ENCODE results near the gene TCEAL6.
"Not testable (repeated sequence)": the region's sequence is repeated elsewhere in the genome, so short reads cannot be mapped to it uniquely, and the experiment has no call there.

Gene TCEAL6

GRCh38 chrX:102126080-102126818 is 16.0 kb downstream of the TCEAL6 start:
- H3K4me3 ChIP-seq (ENCODE audit: low read length); H3K4me1 ChIP-seq (ENCODE audit: control insufficient read depth, insufficient read depth, low read length); H3K36me3 ChIP-seq (ENCODE audit: control insufficient read depth, insufficient read depth, low read length, severe bottlenecking); H3K9me3 ChIP-seq (ENCODE audit: control insufficient read depth, low read length); H3K9ac ChIP-seq (ENCODE audit: low read length); DNase-seq (ENCODE audit: low read depth): not testable (repeated sequence)
- peaks cover 59% of the 10 kb centered on the region for H3K27me3 ChIP-seq (replicated peaks; ENCODE audit: control insufficient read depth, insufficient read depth, low read length)

DNA sequence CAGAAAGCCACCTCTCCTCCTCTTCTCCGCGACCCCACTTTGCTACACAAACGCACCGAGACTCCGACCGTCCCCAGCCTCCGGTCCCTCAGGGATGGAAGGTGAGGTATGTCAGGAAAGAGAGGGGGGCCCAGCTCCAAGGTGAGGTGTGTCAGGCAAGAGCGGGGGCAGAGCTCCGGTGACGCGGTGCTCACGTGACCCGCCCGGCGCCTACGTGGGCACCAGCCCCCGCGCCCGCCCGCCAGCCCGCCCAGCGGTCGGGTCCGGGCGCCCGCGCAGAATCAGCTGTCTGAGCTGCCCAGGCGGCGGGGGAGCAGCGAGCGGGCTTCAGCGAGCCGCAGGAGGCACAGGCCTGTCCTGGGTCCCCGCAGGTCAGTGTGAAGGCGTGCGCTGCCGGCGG is 16.8 kb downstream of the TCEAL6 start, which contains the start of gene TCEAL2:
TSS of gene TCEAL2 (plus strand) at position 244 of the 400 bp plus-strand sequence. CDS start 1,152 bp downstream, outside the sequence.
- H3K9me3 ChIP-seq (ENCODE audit: control insufficient read depth, low read length); H3K4me1 ChIP-seq (ENCODE audit: control insufficient read depth, insufficient read depth, low read length); DNase-seq (ENCODE audit: low read depth); H3K36me3 ChIP-seq (ENCODE audit: control insufficient read depth, insufficient read depth, low read length, severe bottlenecking); H3K4me3 ChIP-seq (ENCODE audit: low read length); H3K9ac ChIP-seq (ENCODE audit: low read length): not testable (repeated sequence)
- H3K27me3 ChIP-seq (replicated peaks; ENCODE audit: control insufficient read depth, insufficient read depth, low read length): peaks cover 53% of the 10 kb centered on the region

DNA sequence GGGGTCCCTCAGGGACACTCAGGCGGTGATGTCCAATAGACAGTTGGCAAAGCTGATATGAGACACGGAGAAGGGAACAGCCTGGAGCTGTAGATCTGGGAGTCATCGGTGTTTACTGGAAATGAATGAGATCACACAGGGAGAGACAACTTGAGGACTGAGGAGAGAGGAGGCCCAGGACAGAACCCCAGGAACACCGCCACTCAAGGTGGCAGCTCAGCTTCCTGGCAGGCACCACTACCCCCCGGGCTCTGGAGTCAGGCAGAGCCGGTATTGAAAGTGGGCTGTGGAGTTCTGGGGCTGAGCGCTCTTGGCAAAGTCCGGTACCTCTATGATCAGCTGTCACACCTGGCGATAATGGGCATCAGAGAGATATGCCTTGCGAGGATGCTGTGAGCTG is 17.3 kb downstream of the TCEAL6 start:
- H3K36me3 ChIP-seq (ENCODE audit: control insufficient read depth, insufficient read depth, low read length, severe bottlenecking); DNase-seq (ENCODE audit: low read depth); H3K9ac ChIP-seq (ENCODE audit: low read length); H3K9me3 ChIP-seq (ENCODE audit: control insufficient read depth, low read length); H3K4me3 ChIP-seq (ENCODE audit: low read length); H3K4me1 ChIP-seq (ENCODE audit: control insufficient read depth, insufficient read depth, low read length): not testable (repeated sequence)
- H3K27me3 ChIP-seq (replicated peaks; ENCODE audit: control insufficient read depth, insufficient read depth, low read length): peaks cover 50% of the 10 kb centered on the region

DNA sequence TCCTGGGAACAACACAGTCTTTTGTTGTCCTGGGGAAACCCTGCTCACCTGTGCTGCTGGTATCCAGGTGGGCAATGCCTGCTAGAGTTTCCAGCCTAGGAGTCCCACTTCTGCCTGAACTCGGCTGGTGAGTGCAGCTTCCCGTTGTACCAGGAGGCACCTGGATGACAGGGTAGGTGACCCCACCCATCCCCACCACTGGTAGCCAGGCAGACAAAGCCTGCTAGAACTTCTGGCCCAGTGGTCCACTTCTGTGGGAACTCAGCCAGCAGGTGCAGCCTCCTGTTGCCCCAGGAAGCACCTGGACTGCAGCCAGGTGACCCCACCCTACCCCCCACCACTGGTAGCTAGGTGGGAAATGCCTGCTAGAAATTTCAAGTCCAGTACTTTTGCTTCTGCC is 26.5 kb downstream of the TCEAL6 start:
- Histone ChIP-seq H3K9ac (ENCODE audit: low read length) (no peak overlapping the region), H3K36me3 (ENCODE audit: control insufficient read depth, insufficient read depth, low read length, severe bottlenecking) (no peaks in the 10 kb centered on the region), H3K4me3 (ENCODE audit: low read length) (no peak overlapping the region), H3K27me3 (replicated peaks; ENCODE audit: control insufficient read depth, insufficient read depth, low read length) (peaks cover 11% of the 10 kb centered on the region), H3K9me3 (ENCODE audit: control insufficient read depth, low read length) (peaks cover 22% of the 10 kb centered on the region), H3K4me1 (ENCODE audit: control insufficient read depth, insufficient read depth, low read length) (no peaks in the 10 kb centered on the region)
- DNase-seq (ENCODE audit: low read depth): no peak

- H3K9me3 ChIP-seq (ENCODE audit: control insufficient read depth, low read length): peaks cover 22% of the 10 kb centered on the region
- no peak for DNase-seq (ENCODE audit: low read depth)
- H3K9ac ChIP-seq (ENCODE audit: low read length): no peak overlapping the region
- no peak overlapping the region for H3K4me3 ChIP-seq (ENCODE audit: low read length)
- no peaks in the 10 kb centered on the region for H3K36me3 ChIP-seq (ENCODE audit: control insufficient read depth, insufficient read depth, low read length, severe bottlenecking)
- no peaks in the 10 kb centered on the region for H3K4me1 ChIP-seq (ENCODE audit: control insufficient read depth, insufficient read depth, low read length)
- H3K27me3 ChIP-seq (replicated peaks; ENCODE audit: control insufficient read depth, insufficient read depth, low read length): no peaks in the 10 kb centered on the region
These were observed 28.9 kb downstream of the TCEAL6 start for GRCh38 chrX:102113367-102113766.

Data from adipocyte (in vitro differentiated cells).